GM19328 (cell line): Measurements from ENCODE around the gene CD274.
"Not testable (repeated sequence)": the region's sequence is repeated elsewhere in the genome, so short reads cannot be mapped to it uniquely, and the experiment has no call there.

Source experiments
- ATAC-seq: cut with Tn5 transposase; IDR thresholded peaks from one replicate; pipeline ENCODE4 v1.9.1; 2021; ENCODE audit warnings: mild to moderate bottlenecking, moderate library complexity; ENCODE audit not compliant: unreplicated experiment

CD274 gene

DNA sequence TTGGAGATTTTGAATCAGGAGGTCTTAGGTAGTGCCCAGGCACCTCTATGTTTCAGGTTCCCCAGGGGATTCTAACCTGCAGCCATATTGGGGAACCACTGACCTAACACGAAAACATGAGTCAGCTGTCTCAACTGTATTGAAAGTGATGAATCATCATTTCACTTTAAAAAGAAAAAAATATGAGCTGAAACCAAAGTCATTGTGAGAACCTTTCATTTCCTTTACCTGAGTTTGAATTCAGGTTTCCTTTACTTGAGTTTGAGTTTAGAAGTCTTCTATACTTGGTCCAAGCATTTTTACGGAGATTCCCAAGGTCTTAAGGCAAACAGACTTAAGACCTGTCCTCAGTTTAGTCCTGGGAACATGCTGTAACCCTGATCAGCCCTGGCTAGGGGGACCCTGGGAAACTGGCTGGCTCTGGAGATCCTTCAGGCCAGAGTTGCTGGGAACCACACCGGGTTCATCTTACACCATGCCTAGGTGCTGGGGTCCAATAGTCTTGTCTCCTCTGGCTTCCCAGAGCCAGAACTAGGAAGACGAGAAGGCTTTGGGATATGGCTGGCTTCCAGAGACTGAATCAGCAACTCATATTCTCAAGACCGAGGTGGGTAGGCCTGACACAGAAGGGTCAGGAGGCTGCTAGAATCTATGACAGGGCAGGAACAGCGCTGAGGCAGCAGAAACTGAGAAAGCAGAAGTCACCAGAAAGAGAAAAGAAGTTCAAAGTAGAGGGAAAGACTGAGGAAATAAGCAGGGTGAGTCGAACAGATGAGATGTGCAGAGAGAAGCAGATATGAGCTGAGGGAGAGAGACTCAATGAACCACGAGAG lies 43.6 kb downstream of the CD274 start:
- ATAC-seq, result peak; percentile 76

DNA sequence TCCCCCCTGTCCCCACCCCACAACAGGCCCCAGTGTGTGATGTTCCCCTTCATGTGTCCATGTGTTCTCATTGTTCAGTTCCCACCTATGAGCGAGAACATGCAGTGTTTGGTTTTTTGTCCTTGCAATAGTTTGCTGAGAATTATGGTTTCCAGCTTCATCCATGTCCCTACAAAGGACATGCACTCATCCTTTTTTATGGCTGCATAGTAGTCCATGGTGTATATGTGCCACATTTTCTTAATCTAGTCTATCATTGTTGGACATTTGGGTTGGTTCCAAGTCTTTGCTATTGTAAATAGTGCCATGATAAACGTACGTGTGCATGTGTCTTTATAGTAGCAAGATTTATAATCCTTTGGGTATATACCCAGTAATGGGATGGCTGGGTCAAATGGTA lies 44.4 kb downstream of the CD274 start:
- not testable (repeated sequence) for ATAC-seq

DNA sequence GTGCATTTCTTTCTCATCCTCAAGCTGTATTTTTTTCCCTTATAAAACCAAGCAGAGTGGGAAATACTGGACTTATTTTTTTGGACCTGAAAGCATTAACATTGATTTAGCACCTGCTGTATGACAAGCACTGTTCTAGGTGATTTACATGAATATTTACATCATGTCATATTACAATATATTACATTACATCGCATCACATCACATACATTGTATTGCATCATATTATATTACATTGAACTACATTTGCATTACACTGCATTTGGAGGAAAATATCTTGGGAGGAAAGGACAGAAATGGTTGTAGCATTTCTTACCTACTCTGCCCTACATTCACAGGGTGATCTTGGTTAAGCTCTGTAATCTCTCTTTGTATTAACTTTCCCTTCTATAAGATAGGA lies 48.8 kb downstream of the CD274 start:
- no peak for ATAC-seq

DNA sequence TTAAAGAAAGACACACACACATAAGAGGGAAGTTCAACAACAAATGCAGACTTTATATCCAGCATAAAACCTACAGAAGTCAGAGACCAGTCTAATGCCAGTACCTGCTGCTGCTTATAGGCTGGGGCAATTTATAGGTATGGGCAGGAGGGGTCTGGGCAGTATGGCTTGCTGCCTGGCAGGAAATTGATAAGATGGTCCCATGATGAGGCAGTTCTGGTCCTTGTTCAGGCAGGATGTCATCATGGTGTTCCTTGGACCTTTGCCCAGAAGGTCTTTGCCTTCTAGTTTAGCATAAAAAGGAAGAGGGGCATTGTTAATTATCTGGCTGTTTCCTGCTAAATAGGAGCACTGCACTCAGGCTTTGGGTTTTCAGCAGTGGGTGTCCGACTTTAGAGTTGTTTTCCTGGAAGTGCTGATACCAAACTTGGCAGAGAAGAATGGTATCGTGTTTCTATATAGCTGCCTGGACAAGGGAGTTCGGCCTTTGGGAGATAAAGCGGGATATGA lies 49.6 kb downstream of the CD274 start:
- ATAC-seq, result no peak

DNA sequence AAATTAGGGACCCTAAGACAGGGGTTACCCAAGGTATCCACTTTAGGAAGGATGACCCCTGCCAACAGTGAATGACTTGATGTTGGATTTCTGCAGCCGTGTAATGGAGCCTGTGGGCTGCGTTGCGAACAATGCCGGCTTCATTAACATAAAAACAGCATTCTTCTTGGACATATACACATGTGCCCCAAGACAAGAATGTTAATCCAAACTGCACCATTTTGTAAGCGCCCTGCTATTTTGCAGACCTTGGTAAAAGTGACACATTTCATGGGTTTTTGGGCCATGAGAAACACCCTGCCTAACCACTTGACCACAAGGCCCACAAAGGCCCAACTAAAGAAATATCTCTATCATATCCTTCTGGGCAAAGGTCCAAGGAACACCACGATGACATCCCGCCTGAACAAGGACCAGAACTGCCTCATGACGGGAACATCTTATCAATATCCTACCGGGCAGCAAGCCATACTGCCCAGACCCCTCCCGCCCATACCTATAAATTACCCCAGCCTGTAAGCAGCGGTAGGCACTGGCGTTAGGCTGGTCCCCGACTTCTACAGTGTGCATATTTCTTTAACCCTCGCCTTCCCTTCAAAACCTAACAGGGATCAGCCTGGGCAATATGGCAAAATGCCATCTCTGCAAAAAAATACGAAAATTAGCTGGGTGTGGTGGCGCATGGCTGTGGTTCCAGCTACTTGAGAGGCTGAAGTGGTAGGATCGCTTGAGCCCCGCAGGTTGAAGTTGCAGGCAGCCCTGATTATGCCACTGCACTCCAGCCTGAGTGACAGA lies 50.3 kb downstream of the CD274 start:
- no peak for ATAC-seq

DNA sequence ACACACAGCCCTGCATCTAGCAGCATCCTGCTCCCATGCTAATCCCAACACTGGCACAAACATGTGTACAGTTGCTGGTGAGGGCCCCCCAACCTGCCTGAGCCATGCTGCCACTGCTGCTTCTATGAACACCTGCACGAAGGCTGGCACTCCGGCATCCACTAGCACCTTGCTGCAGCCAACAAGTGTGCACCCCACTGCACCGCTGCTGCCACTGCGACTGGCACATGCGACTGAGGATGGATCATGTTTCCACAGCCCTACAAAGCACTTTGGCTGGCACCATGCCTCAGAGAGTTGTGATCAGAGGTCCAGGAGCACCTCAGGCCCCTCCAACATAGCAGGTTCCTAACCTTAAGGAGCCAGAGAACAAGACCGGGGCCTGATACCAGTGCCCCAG lies 52.2 kb downstream of the CD274 start:
- ATAC-seq, result no peak

DNA sequence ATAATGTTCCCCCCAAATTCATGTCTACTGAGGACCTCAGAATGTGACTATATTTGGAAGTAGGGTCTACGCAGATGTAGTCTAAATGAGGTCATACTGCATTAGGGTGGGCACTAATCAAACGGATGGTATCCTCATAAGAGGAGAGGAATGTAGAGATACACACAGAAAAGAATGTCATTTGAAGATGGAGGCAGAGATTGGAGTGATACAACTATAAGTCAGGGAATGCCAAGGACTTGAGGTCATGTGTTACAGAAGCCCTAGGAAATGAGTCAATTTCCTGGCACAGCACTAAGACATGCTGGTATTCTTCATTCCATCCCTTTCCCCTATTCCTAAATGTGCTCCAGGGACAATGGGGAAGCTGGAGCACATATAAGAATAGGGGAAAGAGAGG lies 59.2 kb downstream of the CD274 start:
- ATAC-seq, result no peak

DNA sequence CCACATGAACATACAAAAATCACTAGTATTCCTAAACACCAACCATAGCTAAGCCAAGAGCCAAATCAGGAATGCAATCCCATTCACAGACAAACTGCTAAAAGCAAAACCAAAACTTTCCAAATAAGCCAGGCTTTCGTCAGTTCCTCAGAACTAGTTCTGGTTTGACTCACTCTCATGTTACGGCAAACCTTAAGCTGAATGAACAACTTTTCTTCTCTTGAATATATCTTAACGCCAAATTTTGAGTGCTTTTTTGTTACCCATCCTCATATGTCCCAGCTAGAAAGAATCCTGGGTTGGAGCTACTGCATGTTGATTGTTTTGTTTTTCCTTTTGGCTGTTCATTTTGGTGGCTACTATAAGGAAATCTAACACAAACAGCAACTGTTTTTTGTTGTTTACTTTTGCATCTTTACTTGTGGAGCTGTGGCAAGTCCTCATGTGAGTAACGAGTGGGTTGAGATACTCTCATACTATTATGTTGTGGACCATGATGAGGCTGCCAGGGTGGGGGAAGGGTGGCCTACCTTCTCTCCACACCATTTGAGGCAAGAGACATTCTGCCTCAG lies 60.1 kb downstream of the CD274 start, which contains the start of gene PDCD1LG2:
Gene PDCD1LG2 (plus strand): TSS at position 172 of the 572 bp plus-strand sequence. CDS start 12,016 bp downstream, outside the sequence.
- peak; percentile 64 for ATAC-seq

DNA sequence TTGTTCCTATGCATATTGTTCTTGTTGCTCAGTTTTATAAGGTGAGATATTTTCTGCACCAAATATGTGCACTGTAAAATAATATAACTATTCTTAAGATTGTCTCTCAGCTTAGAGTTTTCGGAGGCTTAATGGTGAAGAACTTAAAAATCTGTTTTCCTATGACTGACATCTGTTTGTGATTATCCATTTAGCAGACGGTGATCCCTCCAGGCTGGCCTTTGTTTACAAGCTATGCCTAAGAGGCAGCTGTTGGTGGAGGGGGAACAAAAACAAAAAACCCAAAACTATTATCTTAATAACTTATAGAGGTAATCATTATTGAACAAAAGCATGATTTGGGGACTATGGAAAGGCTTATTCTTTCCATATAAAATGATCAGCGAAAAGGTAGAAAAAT lies 60.6 kb downstream of the CD274 start:
- ATAC-seq, result no peak

DNA sequence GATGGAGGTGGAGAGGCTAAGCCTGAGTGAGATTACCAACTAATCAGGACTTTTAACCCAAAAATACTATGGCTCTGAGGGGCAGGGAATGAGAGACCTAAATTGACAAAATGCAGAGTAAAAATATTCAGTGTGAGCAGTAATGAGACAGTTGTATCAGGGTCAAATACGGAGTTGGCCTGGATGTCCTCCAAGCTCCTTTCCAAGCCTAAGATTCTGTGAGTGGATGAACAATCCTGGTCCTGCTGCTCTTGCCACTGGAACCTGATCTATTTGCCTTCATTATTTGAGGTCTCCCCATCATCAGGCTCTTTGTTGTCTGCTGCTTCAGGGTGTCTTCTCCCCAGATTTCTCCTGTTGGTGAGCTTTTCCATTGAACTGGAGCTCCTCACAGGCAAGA lies 61.1 kb downstream of the CD274 start:
- ATAC-seq, result no peak

DNA sequence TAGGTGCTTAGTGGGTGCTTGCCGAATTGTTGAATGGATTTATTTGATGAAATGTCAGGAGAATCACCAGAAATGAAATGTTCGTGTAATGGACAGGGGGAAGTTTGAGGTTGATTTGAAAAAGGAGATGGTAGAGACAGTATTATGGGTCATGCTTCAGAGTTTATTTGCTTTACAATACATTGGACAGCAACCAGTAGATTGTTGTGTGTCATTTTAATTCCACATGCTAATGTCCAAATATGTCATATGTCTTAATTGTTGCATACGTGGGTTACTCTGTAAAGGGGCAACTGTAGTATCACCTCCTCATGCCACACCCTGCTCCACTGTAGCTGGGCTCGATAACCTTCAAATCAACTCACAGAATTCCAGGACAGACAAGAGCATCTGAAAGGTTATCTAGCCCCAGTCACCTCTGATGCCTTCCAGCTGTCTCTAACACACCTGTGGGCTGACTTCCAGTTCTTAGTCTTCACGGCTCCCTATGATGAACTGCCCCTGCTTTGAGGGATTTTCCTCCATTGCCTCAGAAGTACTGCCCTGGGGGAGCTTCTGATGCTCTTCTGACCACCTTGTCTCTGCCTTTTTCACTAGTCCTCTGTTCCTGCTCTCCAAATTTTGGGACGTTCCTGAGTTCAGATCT lies 61.7 kb downstream of the CD274 start:
- no peak for ATAC-seq

DNA sequence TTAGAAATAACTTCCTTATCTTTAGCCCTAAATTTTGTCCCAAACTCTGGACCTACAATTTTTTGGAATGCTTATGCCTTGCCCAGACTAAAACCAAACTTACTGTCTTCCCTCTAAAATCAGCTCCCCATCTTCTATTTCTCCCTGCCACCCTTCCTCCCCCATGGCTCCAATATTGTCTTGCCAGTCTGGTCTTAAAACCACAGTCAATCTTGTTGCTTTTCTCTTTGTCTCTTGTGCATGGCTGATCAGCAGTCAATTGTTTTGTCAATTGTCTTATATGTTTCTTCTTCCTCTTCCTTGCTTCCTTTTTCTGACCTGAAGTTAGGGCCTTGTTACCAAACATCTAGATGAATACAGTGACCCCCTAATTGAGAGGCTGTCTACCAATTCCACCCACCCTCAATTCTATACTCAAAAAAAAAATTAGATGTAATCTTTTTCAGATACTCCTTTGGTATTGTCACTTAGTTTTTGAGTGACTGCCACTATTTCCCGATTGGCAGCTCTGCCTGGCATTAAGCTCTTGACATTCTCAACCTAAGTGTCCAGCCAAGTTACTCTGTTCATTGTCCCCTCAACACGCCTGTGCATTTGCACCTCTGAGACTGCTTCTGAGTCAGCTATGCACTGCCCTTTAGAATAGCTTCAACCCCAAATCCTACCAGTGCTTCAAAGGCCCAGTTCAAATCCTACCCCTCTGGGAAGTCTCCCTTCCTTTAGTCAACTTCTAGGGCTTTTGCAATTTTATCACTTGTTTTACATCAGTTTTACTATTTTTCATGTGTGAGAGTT lies 62.5 kb downstream of the CD274 start:
- no peak for ATAC-seq

DNA sequence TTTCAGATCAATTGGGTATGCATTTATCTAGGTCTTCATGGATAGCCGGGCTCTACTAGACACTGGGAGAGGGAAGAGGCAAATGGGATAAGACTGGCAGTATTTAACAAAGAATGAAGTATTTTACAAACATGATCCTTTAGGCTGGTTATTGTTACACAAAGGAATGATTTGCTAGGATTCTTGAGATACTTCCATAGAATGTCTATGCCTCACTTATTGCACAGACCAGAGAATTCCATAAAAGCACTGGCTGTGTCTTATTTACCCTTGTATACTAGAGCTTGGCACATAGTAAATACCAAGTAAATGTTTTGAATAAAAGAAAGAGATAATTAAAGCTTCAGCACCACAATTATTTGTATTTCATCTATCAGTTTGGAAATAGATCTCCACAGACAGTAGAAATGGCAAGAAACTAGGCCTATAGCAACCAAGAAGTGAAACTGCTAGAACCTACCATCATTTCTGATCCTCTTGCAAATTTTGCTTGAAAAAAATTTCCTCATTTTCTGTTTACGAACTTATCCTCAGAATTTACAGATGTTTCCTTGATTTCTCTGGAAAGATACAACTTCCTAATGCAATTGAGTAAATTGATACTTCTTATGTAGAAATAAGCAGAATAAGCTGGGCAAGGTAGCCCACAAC lies 63.7 kb downstream of the CD274 start:
- ATAC-seq, result no peak

DNA sequence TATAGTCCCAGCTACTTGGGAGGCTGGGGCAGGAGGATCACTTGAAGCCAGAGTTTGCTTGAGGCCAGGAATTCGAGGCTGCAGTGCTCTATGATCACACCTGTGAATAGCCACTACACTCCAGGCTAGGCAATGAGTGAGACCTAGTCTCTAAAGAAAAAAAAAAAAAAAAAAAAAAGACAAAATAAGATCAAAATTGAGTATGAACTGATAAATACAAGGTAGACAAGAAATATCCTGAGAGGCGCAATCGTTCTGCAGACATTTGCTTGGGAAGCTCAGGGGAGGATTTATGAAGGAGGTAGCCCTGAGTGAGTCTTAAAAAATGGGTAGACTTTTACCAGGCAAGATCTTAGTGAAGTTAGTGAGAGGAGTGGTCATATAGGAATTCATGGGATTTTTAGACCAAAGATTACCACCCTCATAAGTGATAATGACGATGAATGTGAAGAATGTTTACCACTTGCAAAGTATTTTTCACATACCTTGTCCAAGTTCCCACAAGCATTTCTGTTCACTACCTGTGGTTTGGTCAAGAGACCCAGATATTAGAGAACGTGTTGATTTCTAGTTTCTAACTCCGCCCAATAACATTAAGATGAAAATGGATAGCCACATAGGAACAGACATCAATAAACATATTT lies 64.4 kb downstream of the CD274 start:
- no peak for ATAC-seq

DNA sequence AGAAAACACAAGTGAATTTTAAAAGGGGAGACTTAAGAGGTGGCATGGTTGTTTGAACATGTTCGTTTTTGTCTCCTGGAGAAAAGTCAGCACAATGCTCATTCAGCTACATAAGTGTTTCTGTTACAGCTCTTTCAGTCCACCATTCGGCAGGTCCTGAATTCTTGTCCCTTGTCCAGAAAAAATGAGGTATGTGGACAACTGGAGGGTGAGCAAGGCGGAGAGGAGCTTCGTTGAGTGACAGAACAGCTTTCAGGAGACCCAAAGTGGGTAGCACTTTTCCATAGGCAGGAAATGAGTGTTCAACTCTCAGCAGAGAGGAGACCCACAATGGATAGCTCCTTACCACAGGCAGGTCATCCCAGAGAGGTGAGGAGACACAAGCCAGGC lies 64.9 kb downstream of the CD274 start:
- ATAC-seq, result no peak

DNA sequence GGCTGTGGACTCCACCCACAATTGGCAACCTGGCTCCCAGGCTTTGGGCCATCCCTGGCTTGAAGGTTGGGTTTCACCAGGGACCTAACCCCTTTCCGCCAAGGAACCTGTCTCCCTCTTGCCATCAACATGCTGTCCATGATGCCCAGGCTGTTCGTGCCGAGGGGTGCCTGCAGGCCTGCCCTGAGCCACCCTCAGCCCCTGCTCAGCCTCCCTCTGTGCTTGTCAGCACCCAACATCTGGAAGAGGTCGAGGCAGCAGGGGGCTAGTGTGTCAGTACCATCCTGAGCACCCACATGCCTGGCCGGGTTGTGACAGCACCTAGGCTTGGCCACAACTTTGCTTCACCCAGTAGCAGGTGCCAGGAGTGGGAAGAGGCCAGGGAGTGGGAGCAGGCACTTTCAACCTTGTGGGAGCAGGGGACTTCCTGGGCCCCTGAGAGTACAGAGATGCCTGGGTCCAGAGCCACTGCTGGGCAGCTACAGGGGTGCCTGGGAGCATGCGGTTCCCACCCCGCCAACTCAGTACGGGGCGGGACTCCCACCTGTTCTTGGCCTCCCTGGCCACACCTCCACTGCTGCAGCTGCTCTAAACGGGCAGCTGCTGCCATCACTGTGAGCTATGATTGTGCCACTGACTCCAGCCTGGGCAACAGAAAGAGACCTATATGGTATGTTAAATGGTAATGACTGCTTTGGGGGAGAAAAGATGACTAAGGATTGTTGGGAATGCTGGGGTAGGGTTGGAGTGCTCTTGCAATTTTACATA lies 66.3 kb downstream of the CD274 start:
- ATAC-seq, result no peak

DNA sequence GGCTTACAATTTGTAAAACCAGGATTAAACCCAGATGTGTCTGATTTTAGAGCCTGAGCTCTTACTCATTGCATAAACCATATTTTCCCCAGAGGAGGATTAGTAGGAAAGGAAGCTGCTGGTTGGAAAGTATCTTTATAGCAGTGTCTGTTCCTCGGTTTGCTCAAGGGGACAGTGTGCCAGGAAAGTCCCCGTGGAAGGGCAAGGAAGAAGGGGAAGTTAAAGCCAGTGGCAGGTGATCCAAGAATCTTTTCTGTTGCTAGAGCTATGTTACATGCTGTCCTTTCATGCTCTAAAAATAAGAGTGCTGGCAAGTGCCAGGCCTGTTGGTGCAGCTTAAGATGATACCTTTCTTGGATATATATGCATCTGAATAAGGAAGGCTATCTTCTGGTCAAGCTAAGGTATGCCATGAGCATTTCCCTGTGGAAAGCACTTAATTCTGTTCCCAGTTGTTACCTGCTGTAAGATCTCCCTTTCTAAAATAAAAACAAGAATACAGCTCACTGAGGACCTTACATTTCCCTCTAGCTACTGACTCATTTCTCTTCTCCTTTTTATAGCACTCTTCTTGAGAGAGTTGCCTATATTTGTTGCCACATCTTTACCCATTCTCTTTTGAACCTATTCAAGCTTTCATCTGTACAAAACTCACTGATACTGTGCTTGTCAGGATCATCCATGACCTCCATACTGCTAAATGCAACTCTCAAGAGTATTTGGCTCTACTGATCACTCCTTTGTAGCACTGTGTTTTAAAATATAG lies 68.0 kb downstream of the CD274 start:
- ATAC-seq, result no peak

DNA sequence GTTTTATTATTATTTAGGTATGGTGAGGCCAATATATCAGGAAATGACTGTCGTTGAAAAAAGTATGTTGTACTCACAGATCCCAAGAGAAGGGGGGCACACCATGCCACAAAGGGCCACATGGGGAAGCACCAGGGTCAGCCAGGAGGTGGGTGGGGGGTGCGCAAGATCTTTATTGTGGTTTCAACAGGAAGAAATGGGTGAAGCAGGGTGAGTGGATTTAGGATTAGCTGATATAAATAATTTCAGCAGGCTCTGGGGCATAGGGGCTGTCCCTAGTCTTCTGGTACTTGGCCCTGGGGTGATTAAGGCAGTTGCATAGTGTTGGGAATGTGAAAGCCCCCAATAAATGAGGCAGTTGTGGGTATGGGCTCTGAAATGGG lies 68.6 kb downstream of the CD274 start:
- ATAC-seq, result no peak
